Suprapubic skin (tissue), 4 donors: ENCODE results near the gene SKAP1.

Experiments used
- EP300 ChIP-seq: sonication (generic); formaldehyde crosslinking; IDR thresholded peaks from one replicate; pipeline ENCODE4 v1.6.1; 2017; ENCODE audit warnings: antibody characterized with exemption
- POLR2AphosphoS5 ChIP-seq, 3 donors: sonication (generic); formaldehyde crosslinking; IDR thresholded peaks; one replicate each; pipeline ENCODE4 v1.6.1; 2017; ENCODE audit warnings: antibody characterized with exemption in 3 of 3
- TF ChIP-seq, protein P1 (sequence below), 2 donors: fragments of 200-600 bp in 1 of 2; fragments of 450-650 bp in 1 of 2; sonication (generic) in 1 of 2; IDR thresholded peaks; one replicate each; pipeline ENCODE4 v1.5.1; 2016 to 2019; ENCODE audit warnings: antibody characterized with exemption in 2 of 2, mild to moderate bottlenecking in 1 of 2, moderate library complexity in 1 of 2

- TF ChIP-seq, protein P1, sequence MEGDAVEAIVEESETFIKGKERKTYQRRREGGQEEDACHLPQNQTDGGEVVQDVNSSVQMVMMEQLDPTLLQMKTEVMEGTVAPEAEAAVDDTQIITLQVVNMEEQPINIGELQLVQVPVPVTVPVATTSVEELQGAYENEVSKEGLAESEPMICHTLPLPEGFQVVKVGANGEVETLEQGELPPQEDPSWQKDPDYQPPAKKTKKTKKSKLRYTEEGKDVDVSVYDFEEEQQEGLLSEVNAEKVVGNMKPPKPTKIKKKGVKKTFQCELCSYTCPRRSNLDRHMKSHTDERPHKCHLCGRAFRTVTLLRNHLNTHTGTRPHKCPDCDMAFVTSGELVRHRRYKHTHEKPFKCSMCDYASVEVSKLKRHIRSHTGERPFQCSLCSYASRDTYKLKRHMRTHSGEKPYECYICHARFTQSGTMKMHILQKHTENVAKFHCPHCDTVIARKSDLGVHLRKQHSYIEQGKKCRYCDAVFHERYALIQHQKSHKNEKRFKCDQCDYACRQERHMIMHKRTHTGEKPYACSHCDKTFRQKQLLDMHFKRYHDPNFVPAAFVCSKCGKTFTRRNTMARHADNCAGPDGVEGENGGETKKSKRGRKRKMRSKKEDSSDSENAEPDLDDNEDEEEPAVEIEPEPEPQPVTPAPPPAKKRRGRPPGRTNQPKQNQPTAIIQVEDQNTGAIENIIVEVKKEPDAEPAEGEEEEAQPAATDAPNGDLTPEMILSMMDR (IDR thresholded peaks at IDR 0.05) = peak; percentile 81 to 98
- TF ChIP-seq POLR2AphosphoS5 (IDR thresholded peaks at IDR 0.05) = no peak
- TF ChIP-seq EP300 = no peak
Measured at GRCh38 chr17:48457080-48457836, 27.2 kb upstream of the SKAP1 start.
